Measurements from ENCODE around the gene VWCE. TPM values are rescaled to one million over a fixed set of nuclear protein-coding genes. Genes with fewer than 3 reads are reported as not detected.

The VWCE gene
- total RNA-seq, 1 donor from 2014 or later: 3.4 TPM

- peak overlapping the region; percentile 74 for H3K27ac ChIP-seq
- H3K36me3 ChIP-seq: peaks cover 0 to 2% of the 10 kb centered on the region in 2 donors
- no peaks in the 10 kb centered on the region for H3K9me3 ChIP-seq
- intact Hi-C loops (cut with DNase I): no loop called here
- peak overlapping the region; percentile 60 to 70 for H3K4me3 ChIP-seq
- no peaks in the 10 kb centered on the region for H3K27me3 ChIP-seq
- no peak for DNase-seq (ENCODE audit: extremely low spot score in 2 of 2)
- peaks cover 50% of the 10 kb centered on the region for H3K4me1 ChIP-seq
- TF ChIP-seq, protein P1, sequence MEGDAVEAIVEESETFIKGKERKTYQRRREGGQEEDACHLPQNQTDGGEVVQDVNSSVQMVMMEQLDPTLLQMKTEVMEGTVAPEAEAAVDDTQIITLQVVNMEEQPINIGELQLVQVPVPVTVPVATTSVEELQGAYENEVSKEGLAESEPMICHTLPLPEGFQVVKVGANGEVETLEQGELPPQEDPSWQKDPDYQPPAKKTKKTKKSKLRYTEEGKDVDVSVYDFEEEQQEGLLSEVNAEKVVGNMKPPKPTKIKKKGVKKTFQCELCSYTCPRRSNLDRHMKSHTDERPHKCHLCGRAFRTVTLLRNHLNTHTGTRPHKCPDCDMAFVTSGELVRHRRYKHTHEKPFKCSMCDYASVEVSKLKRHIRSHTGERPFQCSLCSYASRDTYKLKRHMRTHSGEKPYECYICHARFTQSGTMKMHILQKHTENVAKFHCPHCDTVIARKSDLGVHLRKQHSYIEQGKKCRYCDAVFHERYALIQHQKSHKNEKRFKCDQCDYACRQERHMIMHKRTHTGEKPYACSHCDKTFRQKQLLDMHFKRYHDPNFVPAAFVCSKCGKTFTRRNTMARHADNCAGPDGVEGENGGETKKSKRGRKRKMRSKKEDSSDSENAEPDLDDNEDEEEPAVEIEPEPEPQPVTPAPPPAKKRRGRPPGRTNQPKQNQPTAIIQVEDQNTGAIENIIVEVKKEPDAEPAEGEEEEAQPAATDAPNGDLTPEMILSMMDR (IDR thresholded peaks at IDR 0.05): peak in 1 of 3 experiments; percentile 16
- no peak for TF ChIP-seq POLR2A (IDR thresholded peaks at IDR 0.05)
- peak in 1 of 2 donors; percentile 56 for TF ChIP-seq POLR2AphosphoS5 (IDR thresholded peaks at IDR 0.05; ENCODE audit: insufficient read depth in 1 of 2, low read depth in 1 of 2)
Observed at GRCh38 chr11:61293867-61294716, 1.0 kb downstream of the VWCE start.

DNA sequence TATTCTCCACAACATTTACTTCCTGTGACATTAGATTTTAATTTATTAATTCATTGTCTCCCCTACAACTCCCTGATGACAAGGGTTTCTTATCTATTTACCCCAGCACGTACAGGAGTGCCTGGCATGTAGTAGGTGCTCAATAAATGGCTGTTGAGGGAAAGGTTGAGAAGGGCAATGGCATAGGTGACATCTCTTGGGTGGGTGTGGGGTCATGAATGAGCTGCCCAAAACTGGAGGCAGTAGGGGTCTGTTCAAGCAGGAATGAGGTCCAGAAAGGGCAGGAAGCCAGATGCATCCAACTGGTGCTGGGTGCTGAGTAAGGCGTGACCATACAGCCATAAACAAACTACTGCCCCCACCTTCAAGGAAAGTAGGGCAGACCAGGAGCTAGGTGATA, 2.8 kb downstream of the VWCE start:
- intact Hi-C loops (cut with DNase I): no loop called here
- no peaks in the 10 kb centered on the region for H3K27me3 ChIP-seq
- DNase-seq (ENCODE audit: extremely low spot score in 2 of 2): no peak
- no peak for TF ChIP-seq POLR2AphosphoS5 (IDR thresholded peaks at IDR 0.05; ENCODE audit: insufficient read depth in 1 of 2, low read depth in 1 of 2)
- no peak for TF ChIP-seq POLR2A (IDR thresholded peaks at IDR 0.05)
- TF ChIP-seq, protein P1 (IDR thresholded peaks at IDR 0.05): no peak
- no peak overlapping the region for H3K4me3 ChIP-seq
- H3K4me1 ChIP-seq: peaks cover 32% of the 10 kb centered on the region
- no peaks in the 10 kb centered on the region for H3K36me3 ChIP-seq
- H3K27ac ChIP-seq: no peak overlapping the region
- H3K9me3 ChIP-seq: no peaks in the 10 kb centered on the region

- Histone ChIP-seq H3K4me3 (no peak overlapping the region), H3K36me3 (no peaks in the 10 kb centered on the region), H3K27me3 (no peaks in the 10 kb centered on the region), H3K9me3 (no peaks in the 10 kb centered on the region), H3K4me1 (peaks cover 25% of the 10 kb centered on the region), H3K27ac (no peak overlapping the region)
- intact Hi-C loops (cut with DNase I): no loop called here
- TF ChIP-seq POLR2AphosphoS5 (IDR thresholded peaks at IDR 0.05; ENCODE audit: insufficient read depth in 1 of 2, low read depth in 1 of 2): no peak
- TF ChIP-seq, protein P1 (IDR thresholded peaks at IDR 0.05): no peak
- TF ChIP-seq POLR2A (IDR thresholded peaks at IDR 0.05): no peak
- DNase-seq (ENCODE audit: extremely low spot score in 2 of 2): no peak
Observed at GRCh38 chr11:61290905-61291690, 4.0 kb downstream of the VWCE start.

DNA sequence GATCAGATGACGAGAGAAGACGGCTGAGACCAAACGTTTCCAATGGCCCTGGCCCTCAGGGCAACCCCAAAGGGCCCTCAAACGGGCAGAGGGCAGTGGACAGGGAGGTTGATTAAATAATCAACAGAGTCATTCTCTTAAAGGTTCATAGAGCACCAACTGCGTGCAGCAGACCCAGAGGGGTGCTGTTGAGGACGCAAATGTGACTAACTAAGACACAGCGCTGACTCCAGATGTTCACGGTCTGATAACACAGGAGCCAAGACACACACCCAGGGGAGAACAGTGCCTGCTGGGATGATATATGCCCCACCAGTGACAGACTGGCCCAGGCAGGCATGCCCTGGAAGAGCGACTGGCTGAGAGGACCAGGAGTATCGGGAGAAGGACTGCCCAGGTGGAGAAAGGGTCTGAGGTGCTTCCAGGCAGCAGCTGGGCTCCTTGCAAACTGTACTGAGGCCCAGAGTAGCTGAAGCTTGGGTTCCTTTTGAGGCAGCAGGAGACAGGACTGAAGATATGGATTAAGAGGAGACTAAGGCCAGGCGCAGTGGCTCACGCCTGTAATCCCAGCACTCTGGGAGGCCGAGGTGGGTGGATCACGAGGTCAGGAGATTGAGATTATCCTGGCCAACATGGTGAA, 7.7 kb downstream of the VWCE start:
- H3K27ac ChIP-seq: no peak overlapping the region
- no peaks in the 10 kb centered on the region for H3K4me1 ChIP-seq
- TF ChIP-seq, protein P1 (IDR thresholded peaks at IDR 0.05): no peak
- TF ChIP-seq POLR2AphosphoS5 (IDR thresholded peaks at IDR 0.05; ENCODE audit: insufficient read depth in 1 of 2, low read depth in 1 of 2): no peak
- no peak for TF ChIP-seq POLR2A (IDR thresholded peaks at IDR 0.05)
- intact Hi-C loops (cut with DNase I): no loop called here
- H3K9me3 ChIP-seq: no peaks in the 10 kb centered on the region
- DNase-seq (ENCODE audit: extremely low spot score in 2 of 2): no peak
- H3K27me3 ChIP-seq: no peaks in the 10 kb centered on the region
- no peaks in the 10 kb centered on the region for H3K36me3 ChIP-seq
- H3K4me3 ChIP-seq: no peak overlapping the region

All from vagina (tissue), 2 donors.